Muscle layer of colon (tissue), 2 donors: ENCODE results near the gene TMEM205.
"Not testable (repeated sequence)": the region's sequence is repeated elsewhere in the genome, so short reads cannot be mapped to it uniquely, and the experiment has no call there.

Experiments
- H3K27ac ChIP-seq: one replicate; pipeline ENCODE4 v1.7.0; 2013; ENCODE audit warnings: low read depth, mild to moderate bottlenecking, low read length, moderate library complexity
- H3K27me3 ChIP-seq, 2 donors: one replicate each; pipeline ENCODE4 v1.7.0; 2013; ENCODE audit warnings: low read length in 2 of 2, mild to moderate bottlenecking in 2 of 2; ENCODE audit not compliant: insufficient read depth in 2 of 2, control insufficient read depth in 1 of 2
- H3K36me3 ChIP-seq: one replicate; pipeline ENCODE4 v1.7.0; 2013; ENCODE audit warnings: mild to moderate bottlenecking, low read length; ENCODE audit not compliant: insufficient read depth
- H3K4me1 ChIP-seq: one replicate; pipeline ENCODE4 v1.7.0; 2013; ENCODE audit warnings: mild to moderate bottlenecking, low read length; ENCODE audit not compliant: insufficient read depth
- H3K4me3 ChIP-seq, 2 donors: one replicate each; pipeline ENCODE4 v1.7.0; 2013; ENCODE audit warnings: low read length in 2 of 2, low read depth in 1 of 2, mild to moderate bottlenecking in 1 of 2, moderate library complexity in 1 of 2
- H3K9ac ChIP-seq: one replicate; pipeline ENCODE4 v1.7.0; 2013; ENCODE audit warnings: low read length
- H3K9me3 ChIP-seq: one replicate; pipeline ENCODE4 v1.7.0; 2013; ENCODE audit warnings: mild to moderate bottlenecking, low read length
- donor health status: abdominal sarcoma.
- donor health status: Adenocarcinoma of cecum.

TMEM205 gene

DNA sequence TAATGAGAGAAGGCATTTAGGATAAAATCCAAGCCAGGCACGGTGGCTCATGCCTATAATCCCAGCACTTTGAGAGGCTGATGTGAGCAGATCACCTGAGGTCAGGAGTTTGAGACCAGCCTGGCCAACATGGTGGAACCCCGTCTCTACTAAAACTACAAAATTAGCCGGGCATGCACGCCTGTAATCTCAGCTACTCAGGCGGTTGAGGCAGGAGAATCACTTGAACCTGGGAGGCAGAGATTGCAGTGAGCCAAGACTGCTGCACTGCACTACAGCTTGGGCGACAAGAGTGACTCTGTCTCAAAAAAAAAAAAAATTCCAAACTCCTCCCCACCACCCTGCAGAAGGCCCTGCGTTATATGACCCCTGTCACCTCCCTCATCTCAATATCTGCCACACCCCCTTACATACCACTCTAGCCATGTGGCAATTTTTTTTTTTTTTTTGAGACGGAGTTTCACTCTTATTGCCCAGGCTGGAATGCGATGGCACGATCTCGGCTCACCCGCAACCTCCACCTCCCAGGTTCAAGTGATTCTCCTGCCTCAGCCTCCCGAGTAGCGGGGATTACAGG is 33.3 kb upstream of the TMEM205 start:
- H3K9me3 ChIP-seq, H3K27ac ChIP-seq, H3K9ac ChIP-seq, H3K4me3 ChIP-seq, H3K36me3 ChIP-seq: not testable (repeated sequence)
- peaks cover 50% of the 10 kb centered on the region for H3K4me1 ChIP-seq
- peaks cover 6 to 27% of the 10 kb centered on the region in 2 donors for H3K27me3 ChIP-seq

DNA sequence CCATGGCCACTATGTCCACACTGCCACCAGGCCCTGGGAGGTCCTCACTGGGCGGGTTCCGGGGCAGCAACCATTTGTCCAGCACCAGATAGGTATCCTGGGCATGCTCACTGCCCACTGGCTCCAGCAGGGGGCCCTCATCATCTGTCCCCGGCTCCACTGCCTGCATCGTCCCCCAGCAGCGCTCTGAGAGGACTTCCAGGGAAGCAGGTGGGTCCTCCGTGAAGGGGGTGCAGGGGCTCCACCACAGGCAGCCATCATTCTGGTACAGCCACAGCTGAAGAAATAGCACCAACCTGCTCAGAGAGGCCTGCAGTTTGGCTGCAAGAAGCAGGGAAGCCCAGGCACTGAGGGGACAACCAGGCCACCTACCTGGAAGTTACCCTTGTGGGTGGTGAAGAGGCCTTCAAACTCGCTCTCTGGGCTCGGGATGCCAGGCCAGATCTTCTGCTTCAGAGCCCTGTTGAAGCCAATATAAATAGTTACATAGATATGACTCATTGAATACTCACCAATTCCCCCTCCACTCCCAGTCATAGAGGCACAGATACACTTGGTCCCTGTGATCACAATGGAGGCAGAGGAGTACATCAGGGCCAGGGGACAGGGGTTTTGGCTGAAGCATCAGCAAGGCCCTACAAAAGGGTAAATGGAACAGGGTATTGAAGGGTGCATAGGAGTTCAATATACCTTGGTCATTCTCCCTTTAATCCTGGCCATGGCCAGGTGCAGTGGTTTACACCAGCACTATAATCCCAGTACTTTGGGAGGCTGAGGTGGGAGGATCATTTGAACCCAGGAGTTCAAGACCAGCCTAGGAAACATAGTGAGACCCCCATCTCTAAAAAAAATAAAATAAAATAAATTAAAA is 32.5 kb upstream of the TMEM205 start:
- Histone ChIP-seq H3K27ac (peak overlapping the region; percentile 76), H3K9ac (no peak overlapping the region), H3K9me3 (no peaks in the 10 kb centered on the region), H3K36me3 (no peaks in the 10 kb centered on the region), H3K4me3 (peak overlapping the region in 1 of 2 donors; percentile 31), H3K4me1 (peaks cover 58% of the 10 kb centered on the region), H3K27me3 (peaks cover 6 to 20% of the 10 kb centered on the region in 2 donors)

DNA sequence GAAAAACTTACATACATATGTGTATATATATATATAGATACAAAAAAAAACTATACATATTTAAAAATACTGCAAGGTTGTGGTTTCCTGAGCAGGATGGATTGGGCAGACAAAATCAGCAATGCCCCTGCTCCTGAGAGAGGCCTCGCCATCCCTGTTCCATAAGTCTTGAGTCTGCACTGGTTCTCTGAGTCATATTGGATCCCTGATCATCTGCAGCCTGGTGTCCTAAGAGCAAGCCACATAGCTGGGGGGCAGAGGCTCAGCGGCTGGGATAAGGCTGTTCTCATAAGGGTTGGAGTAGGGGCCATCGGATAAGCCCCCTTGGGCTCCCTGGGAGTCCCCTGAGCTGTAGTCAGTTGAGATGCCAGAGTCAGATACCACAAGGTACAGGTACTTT is 31.7 kb upstream of the TMEM205 start:
- H3K9ac ChIP-seq: no peak overlapping the region
- H3K27ac ChIP-seq: no peak overlapping the region
- H3K36me3 ChIP-seq: no peaks in the 10 kb centered on the region
- H3K9me3 ChIP-seq: no peaks in the 10 kb centered on the region
- no peak overlapping the region for H3K4me3 ChIP-seq
- peaks cover 6 to 12% of the 10 kb centered on the region in 2 donors for H3K27me3 ChIP-seq
- H3K4me1 ChIP-seq: peaks cover 58% of the 10 kb centered on the region

DNA sequence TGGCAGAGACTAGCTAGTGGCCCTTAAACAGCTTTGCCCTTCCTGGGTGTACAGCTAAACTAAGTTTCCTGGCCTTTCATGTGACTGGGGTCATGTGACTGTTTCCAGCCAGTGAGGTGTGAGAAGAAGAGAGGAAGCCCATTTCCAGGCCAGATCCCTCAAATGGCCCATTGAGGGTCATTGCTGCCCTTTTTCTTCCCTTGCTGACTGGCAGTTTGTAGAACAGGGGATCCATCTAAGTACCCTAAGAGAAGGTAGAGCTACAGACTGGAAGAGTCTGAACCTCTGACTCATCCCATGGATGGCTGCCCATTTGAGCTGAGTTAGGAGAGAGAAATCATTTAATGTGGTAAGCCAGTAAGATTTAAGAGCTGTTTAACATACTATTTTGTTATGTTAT is 31.2 kb upstream of the TMEM205 start:
- Histone ChIP-seq H3K27me3 (peaks cover 6 to 7% of the 10 kb centered on the region in 2 donors), H3K4me3 (no peak overlapping the region), H3K9me3 (no peaks in the 10 kb centered on the region), H3K9ac (no peak overlapping the region), H3K36me3 (no peaks in the 10 kb centered on the region), H3K27ac (peak overlapping the region; percentile 70), H3K4me1 (peaks cover 58% of the 10 kb centered on the region)

DNA sequence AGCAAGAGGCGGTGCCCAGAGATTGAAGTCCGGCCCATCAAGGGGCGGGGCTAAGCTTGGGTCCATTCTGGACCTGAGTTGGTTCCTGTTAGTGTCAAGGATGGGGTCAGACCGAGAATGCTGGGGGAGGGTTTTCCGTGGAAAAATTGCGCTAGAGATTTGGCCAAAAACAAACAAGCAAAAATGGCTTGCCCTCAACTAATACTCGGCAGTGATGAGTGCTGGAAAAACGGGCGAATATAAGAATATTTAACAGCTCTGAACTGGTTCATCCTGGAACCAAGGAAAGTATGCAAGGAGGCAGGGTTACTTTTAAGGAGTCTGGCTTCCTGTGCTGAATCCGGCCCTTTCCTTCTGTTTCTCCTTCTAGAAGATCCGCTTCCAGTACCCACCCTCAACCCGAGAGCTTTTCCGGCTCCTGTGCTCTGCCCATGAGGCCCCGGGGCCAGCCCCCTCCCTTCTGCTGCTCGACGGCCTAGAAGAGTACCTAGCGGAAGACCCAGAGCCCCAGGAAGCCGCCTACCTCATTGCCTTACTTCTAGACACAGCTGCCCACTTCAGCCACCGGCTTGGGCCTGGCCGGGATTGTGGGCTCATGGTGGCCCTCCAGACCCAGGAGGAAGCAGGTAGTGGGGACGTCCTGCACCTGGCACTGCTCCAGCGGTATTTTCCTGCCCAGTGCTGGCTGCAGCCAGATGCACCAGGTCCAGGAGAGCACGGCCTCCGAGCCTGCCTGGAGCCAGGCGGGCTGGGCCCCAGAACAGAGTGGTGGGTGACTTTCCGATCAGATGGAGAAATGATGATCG is 29.3 kb upstream of the TMEM205 start:
- peak overlapping the region; percentile 93 for H3K27ac ChIP-seq
- no peaks in the 10 kb centered on the region for H3K9me3 ChIP-seq
- peaks cover 46% of the 10 kb centered on the region for H3K4me1 ChIP-seq
- H3K4me3 ChIP-seq: peak overlapping the region; percentile 25 to 67
- H3K36me3 ChIP-seq: no peaks in the 10 kb centered on the region
- H3K9ac ChIP-seq: peak overlapping the region; percentile 35
- H3K27me3 ChIP-seq: no peaks in the 10 kb centered on the region

DNA sequence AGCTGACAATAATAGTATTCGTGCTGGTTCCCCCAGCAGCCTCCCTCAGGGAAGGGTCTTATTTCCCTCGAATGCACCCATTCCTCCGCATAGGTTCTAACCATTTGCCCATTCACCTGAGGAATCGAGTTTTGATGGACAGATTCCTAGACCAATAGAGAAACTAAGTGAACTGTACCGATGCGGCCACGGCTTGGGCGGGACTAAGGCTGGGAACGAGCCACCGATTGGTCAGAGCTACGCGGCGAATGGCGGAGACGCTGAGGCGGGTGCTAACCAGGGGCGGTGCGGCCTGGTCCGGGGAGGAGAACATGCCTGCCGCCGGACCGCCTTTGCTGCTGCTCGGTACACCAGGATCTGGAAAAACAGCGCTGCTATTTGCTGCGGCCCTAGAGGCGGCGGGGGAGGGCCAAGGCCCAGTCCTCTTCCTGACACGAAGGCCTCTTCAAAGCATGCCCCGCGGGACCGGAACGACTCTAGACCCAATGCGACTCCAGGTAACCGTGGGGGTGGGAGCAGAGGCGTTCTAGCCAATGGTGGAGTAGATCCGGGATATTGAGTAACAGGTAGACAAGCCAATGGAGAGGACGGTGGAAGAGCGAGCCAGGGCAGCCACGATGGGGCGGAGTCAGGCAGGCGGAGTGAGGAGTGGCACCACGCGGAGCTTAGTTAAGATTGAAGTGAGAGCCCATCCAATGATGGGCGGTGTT is 28.5 kb upstream of the TMEM205 start, which contains the start of gene SWSAP1:
Gene SWSAP1 (plus strand): TSS at position 234 of the 710 bp plus-strand sequence. CDS start 15 bp downstream, at position 249.
- peak within 1 kb of the TSS; percentile 43 to 67 for H3K4me3 ChIP-seq
- peak within 1 kb of the TSS; percentile 35 for H3K9ac ChIP-seq
- no peaks in the 10 kb centered on the region for H3K9me3 ChIP-seq
- H3K4me1 ChIP-seq: peaks cover 40% of the 10 kb centered on the region
- no peaks in the 10 kb centered on the region for H3K36me3 ChIP-seq
- H3K27ac ChIP-seq: peak within 1 kb of the TSS; percentile 93
- no peaks in the 10 kb centered on the region for H3K27me3 ChIP-seq

DNA sequence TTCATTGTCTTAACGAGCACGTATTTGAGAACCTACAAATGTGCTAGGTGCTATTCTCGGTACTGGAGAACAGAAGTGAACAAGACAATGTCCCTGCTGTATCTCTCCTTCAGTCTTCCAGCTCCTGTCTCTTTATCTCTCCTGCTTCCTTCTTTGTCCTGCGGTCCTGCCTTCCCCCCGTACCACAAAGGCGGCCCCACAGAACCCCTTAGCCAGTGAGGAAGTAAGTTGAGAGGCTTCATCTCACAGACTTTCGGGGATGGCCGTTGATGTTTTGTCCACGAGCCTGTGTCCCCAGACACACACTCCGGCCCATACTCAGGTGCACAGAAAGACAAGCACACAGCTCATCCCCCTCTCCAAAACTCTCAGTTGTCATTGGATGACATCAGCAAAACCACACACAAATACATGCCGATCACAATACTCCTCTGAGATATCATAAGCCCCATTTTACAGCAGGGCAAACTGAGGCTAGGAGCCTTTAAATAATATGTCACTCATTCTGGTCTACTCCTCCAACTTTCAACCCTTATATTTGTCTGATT is 27.9 kb upstream of the TMEM205 start:
- Histone ChIP-seq H3K4me1 (peaks cover 40% of the 10 kb centered on the region), H3K27me3 (no peaks in the 10 kb centered on the region), H3K4me3 (peak overlapping the region; percentile 43 to 67), H3K27ac (peak overlapping the region; percentile 93), H3K9me3 (no peaks in the 10 kb centered on the region), H3K9ac (peak overlapping the region; percentile 8), H3K36me3 (no peaks in the 10 kb centered on the region)

DNA sequence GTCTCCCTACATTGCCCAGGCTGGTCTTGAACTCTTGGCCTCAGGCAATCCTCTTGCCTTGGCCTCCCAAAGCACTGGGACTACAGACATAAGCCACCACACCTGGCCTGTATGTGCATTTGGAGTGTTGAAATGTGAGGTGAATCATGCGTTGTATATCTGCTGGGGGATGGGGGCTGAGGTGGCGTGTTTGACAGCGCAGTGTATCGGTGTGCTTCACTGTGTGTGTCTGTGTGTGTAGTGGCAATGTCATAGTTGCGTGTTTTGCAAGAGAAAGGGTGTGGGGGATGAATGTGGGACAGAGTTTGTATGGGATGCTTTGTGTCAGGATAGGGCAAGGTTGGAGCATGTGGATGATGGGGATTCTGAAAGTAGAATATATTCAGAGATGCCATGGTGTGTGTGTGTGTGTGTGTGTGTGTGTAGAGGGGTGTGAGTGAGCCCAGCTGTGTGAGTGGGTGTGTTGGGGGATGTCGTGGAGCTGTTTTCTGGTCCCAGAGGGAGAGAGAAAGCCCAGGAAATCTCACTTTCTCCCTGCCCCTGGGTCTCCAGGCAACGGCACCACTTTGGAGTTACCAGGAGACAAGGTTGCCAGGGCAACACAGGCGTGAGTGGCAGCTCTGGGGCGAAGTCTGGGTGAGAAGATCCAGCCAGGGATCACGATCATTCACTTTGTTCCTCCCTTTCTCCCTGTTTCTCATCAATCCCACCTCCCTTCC is 27.3 kb upstream of the TMEM205 start:
- Histone ChIP-seq H3K9ac (no peak overlapping the region), H3K4me1 (peaks cover 36% of the 10 kb centered on the region), H3K4me3 (peak overlapping the region in 1 of 2 donors; percentile 67), H3K27me3 (no peaks in the 10 kb centered on the region), H3K9me3 (no peaks in the 10 kb centered on the region), H3K27ac (no peak overlapping the region), H3K36me3 (no peaks in the 10 kb centered on the region)

DNA sequence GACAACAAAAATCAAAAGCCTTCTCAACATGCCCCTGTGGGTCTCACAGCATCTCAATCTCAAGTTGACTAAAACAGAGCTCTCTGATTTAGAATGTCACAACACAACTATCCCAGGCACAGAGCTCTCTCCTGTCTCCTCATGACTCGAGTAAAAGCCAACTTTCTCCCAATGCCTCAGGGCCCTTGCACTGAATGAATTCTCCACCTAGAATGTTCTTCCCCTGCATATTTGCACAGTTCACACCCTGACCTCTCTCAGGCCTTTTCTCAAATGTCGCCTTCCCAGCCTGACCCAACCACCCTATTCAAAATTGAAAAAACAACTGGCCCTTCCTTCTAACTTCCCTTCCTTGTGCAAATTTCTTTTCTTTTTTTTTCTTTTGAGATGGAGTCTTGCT is 24.7 kb upstream of the TMEM205 start:
- Histone ChIP-seq H3K9ac (no peak overlapping the region), H3K27me3 (no peaks in the 10 kb centered on the region), H3K27ac (no peak overlapping the region), H3K4me1 (peaks cover 14% of the 10 kb centered on the region), H3K36me3 (no peaks in the 10 kb centered on the region), H3K4me3 (no peak overlapping the region), H3K9me3 (no peaks in the 10 kb centered on the region)

DNA sequence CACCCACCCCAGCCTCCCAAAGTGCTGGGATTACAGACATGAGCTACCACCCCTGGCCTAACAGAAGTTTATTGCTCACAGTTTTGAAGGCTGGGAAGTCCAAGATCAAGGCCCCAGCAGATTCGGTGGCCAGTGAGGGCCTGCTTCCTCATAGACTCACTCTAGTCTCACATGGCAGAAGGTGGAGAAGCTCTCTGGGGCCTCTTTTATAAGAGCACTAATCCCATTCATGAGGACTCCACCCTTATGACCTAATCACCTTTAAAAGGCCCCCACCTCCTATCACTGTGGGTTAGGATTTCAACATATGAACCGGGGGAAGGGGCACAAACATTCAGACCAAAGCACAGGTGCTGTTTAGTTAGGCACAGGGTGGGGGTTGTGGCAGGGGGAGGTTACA is 21.5 kb upstream of the TMEM205 start:
- no peaks in the 10 kb centered on the region for H3K27me3 ChIP-seq
- peaks cover 7% of the 10 kb centered on the region for H3K36me3 ChIP-seq
- H3K9me3 ChIP-seq: no peaks in the 10 kb centered on the region
- H3K4me3 ChIP-seq: no peak overlapping the region
- no peaks in the 10 kb centered on the region for H3K4me1 ChIP-seq
- no peak overlapping the region for H3K9ac ChIP-seq
- no peak overlapping the region for H3K27ac ChIP-seq
